Central memory CD4-positive, alpha-beta T cell (primary cell): ENCODE results near the gene HYDIN.
"Not testable (repeated sequence)": the region's sequence is repeated elsewhere in the genome, so short reads cannot be mapped to it uniquely, and the experiment has no call there.

Experiments
- DNase-seq: peaks from one replicate; pipeline ENCODE4 v3.0.0; 2022

HYDIN gene

DNA sequence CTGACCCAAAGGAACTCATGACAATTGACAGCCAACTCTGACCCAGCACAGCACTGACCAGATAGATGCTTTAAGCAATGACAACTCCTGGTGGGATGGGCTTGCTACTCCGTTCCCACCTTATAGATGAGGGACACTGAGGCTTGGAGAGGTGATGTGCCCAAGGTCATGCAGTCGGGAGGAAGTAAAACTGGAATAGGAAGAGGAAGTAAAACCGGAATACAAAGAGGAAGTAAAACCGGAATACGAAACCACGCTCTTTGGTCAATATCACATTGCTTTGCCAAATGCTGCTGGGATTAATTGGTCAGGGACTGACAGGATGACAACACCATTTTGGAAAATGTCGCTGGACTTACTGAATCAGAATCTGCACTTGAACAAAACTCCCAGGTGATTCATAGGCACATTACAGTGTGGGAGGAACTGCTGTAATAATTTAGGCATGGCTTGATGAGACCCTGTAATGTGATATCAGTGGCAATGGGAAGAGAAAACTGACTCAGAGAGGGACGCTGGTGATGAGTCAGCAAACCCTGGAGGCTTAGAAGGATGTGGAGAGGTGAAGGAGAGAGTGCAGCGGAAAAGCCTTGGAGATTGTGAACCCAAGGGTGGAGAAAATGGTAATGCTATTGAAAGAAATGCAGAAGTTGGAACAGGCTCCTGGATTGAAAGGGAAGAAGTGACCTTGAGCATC lies 243.4 kb downstream of the HYDIN start:
- not testable (repeated sequence) for DNase-seq

DNA sequence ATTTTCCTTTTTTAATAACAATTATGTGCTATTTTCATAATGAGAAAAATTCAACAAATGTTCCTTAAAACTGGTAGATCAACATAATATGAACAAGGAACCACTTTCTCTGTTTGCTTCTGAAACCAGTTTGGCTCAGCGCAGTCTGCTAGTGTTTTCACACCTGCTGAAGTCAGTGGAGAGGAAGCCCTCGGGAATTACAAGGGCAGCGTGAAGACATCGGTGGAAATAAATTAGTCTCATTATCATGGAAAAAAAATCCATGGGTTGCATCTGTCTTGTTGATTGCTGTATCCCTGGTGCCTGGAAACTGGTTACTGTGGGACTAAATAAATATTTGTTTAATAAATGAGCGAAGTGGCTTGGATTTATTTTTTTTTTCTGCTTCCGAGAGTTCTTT lies 245.8 kb downstream of the HYDIN start:
- DNase-seq, result not testable (repeated sequence)

DNA sequence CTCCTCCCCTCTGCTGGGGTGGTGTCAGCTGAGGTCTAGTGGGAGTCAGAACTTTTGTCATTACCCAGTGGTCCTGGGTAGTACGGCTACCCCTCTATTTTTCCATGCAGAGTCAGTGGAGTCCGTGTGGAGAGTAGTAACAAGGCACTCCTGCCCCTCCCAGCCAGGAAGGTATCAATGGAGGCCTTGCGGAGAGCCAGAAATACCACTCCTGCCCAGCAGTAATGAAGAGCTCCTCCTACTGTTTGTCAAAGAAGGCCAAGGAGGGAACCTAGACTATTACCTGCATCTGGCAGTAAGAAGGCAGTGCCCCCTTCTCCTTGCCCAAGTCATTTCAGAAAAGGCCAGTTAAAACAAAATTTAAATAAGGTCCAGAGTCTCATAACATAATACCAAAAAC lies 262.2 kb downstream of the HYDIN start:
- not testable (repeated sequence) for DNase-seq

DNA sequence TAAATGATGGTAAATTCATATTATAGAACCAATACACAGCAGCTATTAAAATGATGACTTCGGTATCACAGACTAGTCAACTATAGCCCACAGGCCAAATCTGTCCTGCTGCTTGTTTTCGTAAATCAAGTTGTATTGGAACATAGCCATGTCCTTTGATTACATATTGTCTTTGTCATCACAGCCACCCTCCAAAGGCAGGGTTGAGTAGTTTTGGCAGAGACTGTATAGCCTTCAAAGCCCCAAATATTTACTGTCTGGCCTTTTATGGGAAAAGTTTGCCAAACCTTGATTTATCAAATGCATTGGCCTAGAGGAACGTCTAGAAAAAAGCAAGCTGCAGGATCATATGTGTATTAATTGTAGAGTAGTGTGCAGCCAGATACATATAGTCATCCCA lies 270.4 kb downstream of the HYDIN start:
- DNase-seq, result not testable (repeated sequence)

DNA sequence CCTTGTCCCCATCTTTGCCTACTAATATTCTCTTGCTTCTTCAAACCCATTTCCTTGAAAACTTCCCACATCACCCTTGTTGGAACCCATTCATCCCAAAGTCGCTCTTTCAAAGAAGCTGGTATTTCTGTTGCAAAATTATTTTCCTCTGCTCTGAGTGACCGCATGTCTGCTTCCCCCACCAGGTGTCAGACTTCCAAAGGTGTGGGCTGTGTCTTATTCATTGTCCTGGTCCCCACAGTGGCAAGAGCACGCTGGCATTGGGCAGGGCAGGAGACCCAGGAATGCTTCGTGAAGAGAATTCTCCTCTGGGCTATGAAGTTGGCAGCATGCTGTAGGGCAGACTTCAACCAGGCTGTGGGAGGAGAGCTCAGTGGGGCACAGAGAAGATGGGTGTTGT lies 275.6 kb downstream of the HYDIN start:
- DNase-seq, result not testable (repeated sequence)

DNA sequence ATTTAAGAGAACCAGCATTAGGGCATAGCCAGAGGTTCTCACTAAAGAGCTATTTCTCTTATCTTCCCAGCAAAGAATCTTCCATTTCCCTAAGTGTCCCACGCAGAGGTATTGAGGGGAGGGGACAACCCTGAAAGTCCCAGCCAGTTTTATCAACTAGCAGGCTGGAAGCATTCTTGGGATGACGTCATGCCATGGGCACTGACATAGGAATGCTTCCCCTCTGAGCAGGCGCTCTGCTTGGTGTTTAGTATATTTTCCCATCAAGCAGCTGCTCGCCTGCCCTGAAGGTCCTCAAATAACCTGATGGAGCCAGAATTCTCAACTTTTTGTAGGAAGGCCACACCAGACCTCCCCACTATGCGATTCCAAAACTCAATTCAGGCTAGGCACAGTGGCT lies 276.7 kb downstream of the HYDIN start:
- DNase-seq, result not testable (repeated sequence)

DNA sequence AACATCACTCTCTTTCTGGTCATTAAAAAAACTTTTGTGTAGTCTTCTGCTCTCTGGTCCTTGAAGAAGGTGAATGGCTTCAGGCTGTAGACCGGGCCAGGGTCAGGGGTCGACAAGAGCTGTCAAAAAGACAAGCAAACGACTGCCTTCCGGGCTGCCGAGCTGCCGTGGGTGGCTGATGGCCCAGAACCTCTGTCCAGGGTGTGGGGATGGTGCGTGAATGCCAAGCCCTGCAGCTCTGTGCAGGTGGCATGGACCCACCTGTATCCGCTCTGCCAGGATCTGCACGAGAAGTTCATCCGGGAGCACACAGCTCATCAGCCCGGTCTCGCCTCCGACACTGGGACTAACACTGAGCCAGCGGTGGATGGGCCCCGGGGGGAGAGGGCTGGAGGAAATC lies 287.0 kb downstream of the HYDIN start:
- not testable (repeated sequence) for DNase-seq

DNA sequence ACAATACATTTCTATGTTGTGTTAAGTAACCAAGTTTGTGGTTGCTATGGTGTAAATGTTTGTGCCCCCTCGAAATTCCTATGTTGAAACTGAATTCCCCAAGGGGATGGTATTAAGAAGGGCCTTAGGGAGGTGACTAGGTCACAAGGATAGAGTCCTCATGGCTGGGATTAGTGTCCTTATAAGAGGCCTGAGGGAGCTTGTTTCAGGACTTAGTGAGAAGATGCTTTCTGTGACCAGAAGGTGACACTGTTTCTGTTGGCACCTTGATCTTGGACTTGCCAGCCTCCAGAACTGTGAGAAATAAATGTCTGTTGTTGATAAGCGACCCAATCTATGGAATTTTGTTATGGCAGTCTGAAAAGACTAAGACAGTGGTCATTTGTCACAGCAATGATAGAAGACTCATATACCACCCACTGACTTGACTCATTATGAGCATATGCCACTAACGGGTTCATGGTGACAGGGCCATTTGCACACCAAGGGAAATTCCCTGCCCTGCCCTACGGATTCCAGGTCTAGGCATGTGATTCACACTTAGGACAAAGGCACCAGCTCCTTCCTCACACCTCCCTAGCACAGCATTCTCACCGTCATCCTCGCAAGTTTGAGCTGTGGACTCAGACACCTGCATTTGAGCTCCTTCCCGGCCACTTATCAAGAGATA lies 290.7 kb downstream of the HYDIN start:
- not testable (repeated sequence) for DNase-seq

DNA sequence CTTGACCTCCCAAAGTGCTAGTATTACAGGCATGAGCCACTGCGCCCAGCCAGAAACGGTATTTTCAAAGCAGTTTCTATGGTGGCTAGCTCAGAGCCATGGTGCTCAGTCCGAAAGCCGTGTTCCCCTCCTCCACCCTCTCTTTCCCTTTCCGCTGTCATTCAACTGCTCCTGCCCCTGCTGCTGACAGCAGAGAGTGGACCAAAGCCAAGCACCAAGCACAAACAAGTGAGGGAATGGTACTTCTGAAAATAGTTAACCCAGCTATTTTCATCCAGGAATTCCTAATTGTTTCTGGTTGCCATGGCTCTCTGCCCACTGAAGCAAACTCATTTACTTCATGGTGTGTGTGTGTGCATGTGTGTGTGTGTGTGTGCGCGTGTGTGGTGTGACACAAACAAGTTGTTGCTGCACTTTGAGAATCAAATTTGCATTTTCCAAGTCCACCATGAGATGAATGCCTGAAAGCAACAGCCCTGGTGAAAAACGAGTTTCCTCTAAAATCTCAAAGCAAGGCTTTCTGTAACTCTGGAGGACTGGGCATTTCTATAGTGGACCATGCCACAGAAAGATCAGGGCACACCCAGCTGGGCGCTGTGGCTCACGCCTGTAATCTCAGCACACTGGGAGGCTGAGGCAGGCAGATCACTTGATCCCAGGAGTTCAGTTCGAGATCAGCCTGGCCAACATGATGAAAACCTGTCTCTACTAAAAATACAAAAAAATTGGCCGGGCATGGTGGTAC lies 293.6 kb downstream of the HYDIN start:
- DNase-seq, result not testable (repeated sequence)

DNA sequence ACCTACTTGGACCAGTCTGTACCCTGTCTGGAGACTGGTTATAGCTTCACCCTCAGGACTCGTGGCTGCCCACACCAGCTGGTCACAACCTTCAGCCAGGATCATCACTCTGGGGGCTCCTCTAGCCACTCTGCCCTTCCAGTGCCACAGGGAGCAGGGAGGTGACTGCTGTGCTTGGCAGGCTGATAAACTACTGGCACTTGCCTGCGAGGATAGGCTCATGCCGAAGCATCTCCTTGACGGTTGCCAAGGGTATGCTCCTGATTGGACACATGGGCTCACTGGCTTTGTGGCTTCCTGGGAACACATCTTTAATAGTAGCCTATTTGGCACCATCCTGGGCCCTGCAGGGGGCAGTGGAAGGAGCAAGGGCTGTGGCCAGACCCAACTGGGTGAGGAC lies 295.2 kb downstream of the HYDIN start:
- not testable (repeated sequence) for DNase-seq

DNA sequence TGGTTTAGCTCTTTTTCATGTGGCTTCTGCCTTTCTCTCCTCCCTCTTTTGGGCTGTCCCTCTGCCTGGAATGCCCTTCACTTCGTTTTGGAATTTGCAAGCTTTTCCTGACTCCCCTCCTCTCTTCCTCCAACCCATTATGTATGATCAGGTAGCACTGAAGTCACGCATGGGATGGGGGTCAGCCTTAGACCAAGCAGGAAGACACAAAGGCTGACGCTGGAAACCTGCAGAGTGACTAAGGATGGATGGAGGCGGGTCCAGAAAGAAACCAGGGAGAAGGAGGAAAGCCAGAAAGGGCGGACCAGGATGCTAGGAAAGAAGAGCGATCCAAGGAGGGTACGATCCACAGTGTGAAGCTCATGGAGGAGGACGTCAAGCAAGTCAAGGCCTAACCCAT lies 296.8 kb downstream of the HYDIN start:
- DNase-seq, result not testable (repeated sequence)

DNA sequence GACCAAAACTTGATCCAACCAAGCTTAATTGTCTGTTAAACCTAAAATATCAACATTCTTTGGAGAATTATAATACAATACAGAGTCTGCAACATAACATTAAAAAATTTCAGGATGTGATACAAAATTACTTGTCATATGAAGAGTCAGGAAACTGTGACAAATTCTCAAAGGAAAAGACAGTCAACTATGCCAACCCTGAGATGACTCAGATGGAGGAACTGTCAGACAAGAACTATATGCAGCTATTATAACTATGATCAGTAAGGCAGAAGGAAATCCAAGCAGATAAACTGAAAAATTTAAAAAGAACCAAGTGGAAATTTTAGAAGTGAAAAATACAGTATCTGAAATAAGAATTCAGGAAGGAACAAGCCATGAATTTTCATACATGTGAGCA lies 299.8 kb downstream of the HYDIN start:
- DNase-seq, result not testable (repeated sequence)

DNA sequence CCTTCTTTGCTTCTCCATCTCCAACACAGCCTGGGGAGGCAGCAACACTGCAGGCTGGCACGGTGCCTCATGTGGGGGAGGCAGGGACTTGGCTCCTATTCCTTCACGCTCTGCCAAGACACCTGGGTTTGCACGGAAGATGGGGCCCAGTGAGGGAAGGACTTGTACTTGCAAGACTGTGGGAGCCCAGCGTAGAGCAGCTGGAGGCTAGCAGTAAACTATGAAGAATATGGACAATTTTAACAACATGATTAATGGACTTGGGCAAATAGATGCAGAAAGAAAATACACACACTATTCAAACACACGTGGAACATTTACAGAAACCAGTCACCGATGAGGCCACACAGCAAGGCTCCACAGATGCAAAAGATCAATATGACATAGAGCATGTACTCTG lies 308.4 kb downstream of the HYDIN start:
- DNase-seq, result not testable (repeated sequence)

DNA sequence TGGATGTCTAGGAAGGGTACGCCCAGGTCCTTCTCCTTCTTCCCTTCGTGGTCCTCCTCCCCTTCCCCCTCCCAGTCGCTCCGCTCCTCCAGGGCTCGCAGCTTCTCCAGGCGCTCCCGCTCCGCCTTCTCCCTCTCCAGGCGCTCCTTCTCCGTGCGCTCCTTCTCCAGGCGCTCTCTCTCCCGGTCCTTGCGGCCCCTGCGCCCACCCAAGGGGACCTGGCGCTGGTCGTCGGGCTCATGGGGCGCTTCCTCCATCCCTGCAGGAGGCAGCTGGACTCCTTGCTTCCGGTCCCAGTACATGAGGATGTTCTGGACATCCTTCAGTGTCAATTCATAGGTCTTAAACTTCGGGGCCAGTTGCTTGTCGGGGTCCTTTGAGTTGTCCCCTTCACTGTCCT lies 309.9 kb downstream of the HYDIN start:
- DNase-seq, result not testable (repeated sequence)

DNA sequence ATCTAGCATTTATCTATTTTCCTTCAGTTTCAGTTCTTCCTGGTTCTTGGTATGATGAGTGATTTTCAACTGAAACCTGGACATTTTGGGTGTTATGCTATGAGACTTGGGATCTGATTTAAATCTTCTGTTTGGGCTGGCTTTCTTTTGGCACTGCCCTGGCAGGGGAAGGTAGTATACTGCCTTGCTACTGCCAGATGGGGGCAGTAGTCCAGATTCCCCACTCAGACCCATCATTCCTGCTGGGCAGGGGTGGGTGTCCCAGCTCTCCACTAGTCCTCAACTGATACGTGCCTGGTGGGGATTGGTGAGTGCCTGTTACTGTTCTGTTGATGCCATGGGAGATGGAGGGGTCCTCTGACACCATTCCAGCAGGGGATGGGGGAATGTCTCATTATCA lies 342.3 kb downstream of the HYDIN start:
- not testable (repeated sequence) for DNase-seq

DNA sequence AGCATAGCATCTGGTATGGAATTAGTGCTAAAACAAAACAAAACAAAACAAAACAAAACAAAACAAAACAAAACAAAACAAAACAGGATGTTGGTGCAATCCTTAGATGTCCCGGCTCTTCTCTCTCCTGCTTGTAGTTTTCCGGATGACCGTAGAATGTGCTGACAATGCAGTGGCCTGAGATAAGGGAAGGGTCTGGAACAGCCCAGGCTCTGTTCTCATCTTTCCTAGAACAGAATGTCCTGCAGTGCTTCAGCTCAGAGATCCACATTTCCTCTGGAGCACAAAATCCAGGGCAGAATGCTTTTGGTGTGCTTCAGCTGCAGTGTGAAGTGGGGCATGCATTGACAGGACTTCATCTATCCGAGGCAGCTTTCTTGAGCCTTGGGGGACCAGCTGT lies 345.9 kb downstream of the HYDIN start:
- not testable (repeated sequence) for DNase-seq

DNA sequence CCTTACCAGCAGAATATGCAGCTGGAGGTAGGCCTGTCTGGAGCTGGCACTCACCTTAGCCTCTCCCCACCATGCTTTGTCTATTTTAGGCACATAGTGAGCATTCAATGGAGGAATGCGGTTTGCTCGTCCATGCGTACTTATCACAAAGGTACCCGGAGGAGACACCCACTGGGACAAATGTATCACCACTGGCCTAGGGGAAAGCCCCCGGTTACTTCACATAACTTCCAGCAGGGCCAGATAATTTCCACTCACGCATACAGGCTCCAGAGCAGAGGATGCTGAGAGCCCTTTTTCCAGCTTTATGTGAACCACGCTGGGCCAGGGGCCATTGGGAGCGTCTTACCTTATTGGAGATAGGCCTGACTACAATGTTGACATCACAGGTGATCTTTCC lies 348.2 kb downstream of the HYDIN start:
- DNase-seq, result not testable (repeated sequence)

DNA sequence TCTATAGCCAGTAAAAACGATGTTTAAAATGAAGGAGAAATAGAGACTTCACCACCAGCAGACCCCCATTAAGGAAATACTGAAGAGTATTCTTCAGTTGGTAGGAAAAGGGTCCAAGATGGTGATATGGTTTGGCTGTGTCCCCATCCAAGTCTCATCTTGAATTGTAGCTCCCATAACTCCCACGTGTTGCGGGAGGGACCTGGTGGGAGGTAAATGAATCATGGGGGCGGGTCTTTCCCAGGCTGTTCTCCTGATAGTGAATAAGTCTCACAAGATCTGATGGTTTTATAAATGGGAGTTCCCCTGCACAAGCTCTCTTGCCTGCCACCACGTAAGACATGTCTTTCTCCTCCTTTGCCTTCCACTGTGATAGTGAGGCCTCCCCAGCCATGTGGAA lies 352.6 kb downstream of the HYDIN start:
- not testable (repeated sequence) for DNase-seq

DNA sequence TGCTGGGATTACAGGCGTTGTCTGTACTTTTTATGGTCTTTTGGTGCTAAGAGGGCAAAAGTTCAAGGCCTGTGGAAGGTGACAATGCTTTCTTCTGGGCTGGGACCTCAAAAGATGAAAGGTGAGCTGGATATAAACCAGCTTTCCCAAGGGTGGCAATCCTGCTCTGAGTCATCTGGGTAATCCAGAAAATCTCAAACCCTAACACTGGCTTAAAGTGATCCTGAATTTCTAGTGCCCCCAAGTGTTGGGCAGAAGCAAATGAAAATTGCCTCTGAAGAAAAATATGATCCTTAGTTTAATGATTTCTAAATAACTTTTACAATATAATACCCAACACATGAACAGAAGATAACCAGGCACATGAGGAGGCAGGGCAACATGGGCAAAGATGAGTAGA lies 354.1 kb downstream of the HYDIN start:
- not testable (repeated sequence) for DNase-seq

DNA sequence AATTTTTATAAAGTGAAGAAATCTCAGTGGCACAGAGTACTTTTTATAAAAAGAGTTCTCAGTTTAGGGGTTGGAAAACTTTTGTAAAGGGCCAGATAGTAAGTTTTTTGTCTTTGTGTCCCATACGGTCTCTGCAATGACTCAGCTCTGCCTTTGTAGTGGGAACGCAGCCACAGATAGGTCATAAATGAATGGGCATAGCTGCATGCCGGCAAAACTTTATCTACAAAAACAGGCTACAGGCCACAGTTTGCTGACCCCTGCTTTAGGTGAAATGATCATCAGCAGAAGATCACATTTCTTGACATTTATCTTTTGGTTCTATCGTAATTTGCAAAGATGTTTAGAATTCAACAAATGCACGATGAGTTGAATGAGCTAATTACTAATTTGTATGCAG lies 365.8 kb downstream of the HYDIN start:
- not testable (repeated sequence) for DNase-seq

DNA sequence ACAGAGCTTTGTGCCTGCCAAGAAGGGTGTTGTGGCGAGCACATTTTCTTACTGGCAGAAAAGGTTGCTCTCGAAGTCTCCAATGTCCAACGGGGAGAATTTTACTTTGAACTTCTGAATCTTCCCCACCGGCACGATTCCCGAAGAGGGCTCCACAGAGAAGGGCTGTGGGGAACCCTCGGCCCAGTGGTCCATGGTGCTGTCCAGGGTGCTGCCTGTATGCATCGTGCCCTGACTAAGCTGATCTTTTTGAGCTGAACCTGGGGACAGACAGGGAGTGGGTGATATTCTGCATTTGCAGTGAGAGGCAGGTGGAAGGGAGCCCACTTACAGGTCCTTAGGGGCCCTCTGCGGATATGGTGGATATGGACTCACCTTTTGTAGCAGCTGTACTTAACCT lies 368.5 kb downstream of the HYDIN start:
- not testable (repeated sequence) for DNase-seq

DNA sequence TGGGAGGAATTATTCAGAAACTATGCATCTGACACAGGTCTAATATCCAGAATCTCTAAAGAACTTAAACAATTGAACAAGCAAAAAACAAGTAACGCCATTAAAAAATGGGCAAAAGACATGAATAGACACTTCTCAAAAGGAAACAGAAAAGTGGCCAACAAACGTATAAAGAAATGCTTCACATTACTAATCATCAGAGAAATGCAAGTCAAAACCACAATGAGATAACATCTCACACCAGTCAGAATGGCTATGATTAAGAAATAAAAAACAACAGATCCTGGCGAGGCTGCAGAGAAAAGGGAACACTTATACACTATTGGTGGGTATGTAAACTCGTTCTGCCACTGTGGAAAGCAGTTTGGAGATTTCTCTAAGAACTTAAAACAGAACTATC lies 379.2 kb downstream of the HYDIN start:
- DNase-seq, result not testable (repeated sequence)

DNA sequence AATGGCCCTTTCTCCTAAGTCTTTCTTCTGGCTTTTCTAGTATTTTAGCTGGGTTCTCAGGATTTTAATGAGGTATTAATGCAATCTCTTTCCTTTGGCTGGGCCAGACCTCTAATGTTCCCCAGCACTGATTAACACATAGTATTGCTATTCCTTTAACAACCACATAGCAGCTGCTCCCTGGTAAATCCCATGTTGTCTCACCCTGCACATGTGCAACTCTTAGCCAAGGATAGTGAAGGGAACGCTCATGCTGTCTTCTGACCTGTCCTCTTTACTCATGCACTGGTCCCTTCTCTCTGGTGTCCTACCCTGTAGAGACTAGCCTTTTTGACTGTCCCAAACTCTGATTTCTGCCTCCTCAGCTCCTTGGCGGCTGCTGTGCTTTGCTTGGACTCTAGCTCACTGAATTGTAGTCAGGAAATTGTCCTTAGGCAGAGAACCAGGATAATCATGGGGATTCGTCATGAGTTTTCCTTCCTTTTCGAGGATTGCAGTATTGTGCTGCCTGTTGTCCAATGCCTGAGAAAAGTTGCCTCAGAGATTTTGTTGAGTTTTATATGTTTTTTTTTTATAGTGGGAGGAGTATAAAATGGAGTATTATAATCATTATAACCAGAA lies 406.9 kb downstream of the HYDIN start:
- not testable (repeated sequence) for DNase-seq
